OCI-M1 (cell line): ENCODE measurements around the gene LTF.

ENCODE experiments used
- DNase-seq: peaks from one replicate; lab custom pipeline; 2025; lab: John Stamatoyannopoulos, UW

LTF gene

DNA sequence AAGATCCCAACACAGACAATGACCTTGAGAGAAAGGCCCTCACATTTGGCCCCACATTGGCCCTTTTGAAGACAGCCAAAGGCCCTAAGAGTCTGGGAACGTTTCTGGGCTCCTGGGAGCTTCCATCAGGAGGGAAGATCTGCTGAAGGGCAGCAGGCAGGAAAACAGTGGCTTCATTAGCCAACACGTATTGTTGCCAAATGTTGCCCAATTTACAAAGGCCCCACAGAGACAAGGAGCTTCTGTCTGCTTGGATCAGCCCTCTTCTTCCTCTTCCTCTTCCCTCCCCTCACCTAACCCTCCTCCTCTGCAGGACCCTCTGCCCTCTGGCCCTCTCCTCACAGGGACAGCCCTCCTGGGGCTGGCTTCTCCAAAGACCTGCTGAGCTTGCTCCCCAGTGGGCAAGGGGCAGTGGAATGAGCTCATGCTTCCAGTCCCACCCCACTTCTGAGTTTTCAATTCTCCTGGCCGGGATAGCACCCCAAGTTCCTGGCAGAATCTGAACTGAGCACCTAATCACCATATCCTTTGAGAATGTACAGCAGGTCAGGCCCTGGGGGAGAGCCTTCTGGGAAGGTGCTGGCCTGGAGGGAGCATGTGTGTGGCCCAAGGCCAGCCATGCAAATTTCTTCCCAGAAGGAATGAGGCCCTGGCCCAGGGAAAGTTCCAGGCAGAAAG is 5.1 kb upstream of the LTF start:
- no peak for DNase-seq

DNA sequence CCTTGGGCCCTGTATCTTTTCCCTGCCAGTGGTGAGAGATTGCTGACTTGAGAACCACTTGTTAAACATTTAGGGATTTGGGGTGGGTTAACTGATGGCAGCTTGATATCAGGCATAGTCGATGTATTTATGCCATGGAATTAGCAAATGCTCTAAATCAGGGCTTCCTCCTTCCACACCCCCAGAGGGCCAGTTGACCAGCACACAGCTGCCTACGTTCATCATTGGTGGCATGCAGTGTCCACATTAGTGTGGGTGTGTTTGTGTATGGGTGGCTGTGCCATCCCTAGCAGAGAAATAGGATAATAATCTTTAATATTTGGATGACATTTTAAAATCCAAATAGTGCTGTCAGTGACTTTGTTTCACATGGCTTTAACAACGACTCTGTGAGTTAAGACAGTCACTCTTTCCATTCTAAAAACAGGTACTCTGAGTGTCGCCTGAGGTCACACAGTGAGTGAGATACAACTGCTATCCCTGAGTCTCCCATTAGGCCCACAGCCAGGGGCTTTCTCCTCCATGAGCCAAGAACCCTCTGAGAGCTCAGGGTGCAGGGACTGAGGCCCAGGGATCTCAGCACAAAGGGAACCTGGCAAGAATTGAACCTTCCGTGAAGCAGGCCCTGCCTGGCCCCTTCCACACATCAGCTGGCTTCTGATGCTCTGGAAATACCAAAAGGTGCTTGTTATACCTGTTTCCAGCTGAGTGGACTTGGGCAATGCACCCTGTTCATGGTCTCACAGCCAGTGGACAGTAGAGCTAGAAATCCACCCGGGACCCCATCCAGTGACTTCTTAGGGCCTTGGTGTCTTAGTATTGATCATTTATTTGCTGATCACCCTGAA is 4.3 kb upstream of the LTF start:
- DNase-seq: no peak

DNA sequence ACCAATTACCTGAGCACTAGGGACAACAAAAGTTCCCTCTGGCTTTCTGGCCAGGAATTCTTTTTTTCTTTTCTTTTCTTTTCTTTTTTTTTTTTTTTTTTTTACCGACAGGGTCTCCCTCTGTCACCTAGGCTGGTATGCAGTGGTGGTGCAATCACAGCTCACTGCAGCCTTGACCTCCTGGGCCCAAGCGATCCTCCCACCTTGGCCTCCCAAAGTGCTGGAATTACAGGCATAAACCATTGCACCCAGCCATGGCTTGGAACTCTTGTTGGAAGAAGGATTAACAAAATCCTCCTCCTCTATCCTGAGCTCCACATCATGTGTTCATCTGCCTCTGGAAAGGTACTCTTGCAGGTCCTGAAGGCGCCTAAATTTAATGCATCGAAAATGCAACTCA is 2.9 kb upstream of the LTF start:
- no peak for DNase-seq

DNA sequence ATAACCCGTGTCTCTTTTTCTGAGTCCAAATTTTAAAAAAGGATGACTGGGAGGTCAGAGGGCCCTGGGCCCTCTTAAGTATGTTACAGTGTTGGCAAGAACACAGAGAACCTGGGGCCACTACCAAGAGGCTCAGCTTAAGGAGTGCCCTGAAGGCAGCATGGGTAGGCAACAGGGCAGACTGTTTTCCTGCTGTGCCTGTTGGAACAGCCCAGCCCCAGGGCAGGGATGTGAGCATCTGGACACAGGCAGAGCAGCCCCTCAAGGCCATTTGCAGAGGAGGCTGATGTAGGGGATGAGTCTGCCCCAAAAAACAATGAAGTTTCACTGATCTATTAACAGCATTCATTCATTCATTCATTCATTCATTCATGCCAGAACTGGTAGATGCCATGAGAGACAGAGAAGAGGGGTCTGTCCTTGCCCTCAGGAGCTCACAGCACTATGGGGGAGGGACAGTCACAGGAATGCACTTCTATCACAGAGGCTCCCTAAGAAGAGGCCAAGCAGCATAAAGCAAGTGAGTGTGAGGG is 2.2 kb upstream of the LTF start:
- DNase-seq: no peak

DNA sequence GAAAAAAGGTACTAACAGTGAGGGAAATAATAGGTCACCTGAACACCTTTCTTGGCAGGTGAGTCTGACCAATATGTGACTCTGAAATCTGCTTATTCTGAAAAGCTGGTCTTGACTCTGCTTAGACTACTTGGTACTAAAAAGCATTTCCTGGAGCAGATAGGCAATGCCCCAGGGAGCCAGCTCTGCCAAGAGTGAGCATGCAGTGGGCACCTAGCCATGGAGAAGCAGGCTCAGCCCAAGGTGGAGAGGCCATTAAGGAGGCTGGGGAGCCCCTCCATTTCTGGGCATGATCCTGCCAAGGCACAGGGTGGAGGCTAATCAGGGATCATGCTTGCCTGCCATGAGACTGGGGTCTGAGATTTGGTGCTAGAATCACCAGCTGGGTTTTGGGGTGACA is 1.6 kb upstream of the LTF start:
- no peak for DNase-seq

DNA sequence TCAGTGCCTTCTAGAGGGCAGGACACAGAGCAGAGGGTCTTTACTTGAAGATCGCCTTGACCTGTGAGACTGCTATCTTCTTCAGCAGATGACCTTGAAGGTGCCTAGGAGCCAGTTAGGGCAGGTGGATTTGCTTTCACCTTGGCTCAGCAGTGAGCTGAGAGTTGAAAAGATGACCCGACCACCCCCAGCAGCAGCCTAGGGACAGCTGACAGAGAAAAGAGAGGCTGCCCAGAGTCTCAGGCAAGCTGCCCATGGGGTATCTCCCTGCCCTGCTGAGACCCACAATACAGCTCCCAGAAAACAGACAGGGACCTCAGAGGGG is 453 bp upstream of the LTF start:
- no peak for DNase-seq

DNA sequence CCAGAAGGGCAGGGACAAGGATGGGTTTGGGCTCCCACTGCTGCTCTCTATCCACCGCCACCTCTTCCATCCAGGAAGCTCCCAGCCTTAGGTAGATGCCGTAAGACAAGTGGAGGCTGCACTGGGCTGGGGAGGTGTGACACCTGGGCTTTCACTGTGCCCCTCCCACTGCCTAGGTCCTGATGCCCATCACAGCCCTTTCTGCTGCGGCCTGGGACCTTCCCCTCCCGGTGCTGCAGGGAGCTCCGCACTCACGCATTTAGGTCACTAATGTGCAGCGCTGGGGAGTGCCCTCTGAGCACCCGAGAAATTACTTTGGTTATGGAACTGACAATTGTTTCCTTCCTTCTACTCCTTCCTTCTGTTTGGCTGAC is 850 bp downstream of the LTF start:
- DNase-seq: no peak

DNA sequence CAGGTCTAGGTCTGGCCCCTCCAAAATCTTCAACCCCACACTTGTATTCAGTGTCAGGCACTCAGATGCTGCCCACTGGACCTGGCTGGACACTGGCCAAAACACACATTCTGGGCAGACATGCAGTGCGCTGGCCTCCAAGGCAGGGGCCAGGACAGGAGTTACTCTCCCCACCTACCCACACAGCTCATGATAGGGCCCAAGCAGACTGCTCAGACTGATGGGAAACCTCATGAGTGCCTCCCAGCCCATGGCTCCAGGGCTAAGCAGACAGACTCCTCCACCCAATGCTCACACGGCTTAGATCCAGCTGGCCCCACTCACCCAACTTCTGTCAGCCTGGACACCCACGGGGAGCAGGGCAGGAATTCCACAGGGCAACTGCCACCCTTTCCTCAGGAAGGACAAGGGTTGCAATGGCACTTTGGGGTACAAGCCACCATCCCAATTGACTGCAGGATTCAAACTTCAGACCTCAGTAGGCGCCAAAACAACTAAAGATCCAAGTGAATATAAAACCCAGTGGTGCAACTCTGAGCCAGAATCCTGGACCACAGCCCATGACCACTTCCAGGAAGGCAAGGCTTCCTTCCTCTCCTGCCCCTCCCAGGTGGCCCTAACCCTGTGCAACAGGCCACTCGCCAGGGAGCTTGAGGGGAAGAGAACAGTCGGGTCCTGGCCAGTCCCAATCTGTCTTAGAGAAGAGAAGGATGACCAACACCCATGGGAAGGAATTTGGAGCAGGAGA is 1.4 kb downstream of the LTF start:
- DNase-seq: no peak

DNA sequence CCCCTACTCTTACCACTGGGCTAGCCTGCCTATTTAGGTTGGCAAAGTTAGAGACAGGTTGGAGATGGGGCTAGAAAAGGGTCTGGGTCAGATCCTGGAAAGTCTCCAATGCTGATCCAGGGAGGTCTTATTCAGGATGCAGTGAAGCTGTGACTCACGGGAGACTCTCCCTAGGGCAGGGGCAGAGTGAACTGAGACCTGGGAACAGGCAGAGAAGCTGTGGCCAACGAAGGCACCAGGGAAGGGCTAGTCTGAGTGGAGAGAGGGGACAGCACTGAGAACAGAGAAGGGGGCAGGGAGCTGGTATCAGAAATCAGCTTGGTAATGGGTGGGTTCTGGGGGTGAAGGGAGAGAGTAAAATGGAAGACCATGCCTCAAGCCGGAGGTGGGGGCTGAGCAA is 2.2 kb downstream of the LTF start:
- DNase-seq: no peak

DNA sequence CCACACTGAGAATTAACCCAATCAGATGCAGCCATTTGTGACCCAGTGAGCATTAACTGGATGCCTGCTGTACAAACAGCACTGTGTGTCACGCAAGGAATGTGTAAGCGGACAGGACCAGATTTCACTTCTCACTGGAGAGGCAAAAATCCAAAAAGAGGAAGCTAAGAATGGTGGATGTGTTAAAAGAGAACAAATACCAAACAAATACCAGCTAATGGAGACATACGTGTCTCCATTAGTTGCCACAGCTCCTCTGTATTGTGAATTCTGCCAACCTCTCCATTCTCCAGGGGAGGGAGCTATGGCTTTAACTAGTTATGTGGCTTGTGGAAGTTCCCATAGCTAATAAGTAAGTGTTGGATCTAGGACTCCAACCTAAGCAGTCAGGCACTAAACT is 2.6 kb downstream of the LTF start:
- DNase-seq: no peak

DNA sequence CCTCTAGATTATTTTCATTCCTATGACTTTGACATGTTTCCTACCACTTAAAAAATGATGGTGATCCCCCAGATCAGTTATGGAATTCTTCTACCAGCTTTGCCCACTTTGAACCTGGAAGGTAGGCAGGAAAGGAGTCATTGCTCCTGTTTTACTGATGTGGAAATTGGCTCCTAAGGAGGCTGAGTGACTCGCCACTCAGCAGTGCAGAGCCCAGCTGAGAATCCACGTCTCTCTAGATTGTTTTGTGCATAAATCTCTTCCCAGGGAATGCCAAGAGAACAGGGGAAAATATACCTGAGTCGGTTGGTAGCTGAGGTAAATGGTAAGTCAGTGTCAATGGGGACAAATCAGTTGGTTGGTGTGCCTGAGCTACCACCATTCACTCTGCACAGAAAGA is 4.7 kb downstream of the LTF start:
- no peak for DNase-seq

DNA sequence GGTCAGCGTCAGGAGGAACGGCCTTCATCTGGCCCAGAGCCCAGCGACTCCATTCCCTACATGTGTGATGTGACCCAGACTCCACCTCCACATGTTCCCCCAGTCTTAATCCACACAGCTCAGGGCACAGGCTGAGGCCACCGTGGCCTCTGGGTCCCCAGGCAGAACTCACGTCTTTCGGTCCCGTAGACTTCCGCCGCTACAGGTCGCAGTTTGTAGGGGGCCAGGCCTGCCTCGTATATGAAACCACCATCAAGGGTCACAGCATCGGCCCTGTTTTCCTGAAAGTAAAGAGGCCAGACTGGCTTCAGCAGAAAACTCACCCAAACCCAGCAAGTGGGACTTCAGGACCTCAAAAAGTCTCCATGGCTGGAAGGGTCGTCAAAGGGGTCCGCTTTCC is 8.6 kb downstream of the LTF start:
- no peak for DNase-seq

DNA sequence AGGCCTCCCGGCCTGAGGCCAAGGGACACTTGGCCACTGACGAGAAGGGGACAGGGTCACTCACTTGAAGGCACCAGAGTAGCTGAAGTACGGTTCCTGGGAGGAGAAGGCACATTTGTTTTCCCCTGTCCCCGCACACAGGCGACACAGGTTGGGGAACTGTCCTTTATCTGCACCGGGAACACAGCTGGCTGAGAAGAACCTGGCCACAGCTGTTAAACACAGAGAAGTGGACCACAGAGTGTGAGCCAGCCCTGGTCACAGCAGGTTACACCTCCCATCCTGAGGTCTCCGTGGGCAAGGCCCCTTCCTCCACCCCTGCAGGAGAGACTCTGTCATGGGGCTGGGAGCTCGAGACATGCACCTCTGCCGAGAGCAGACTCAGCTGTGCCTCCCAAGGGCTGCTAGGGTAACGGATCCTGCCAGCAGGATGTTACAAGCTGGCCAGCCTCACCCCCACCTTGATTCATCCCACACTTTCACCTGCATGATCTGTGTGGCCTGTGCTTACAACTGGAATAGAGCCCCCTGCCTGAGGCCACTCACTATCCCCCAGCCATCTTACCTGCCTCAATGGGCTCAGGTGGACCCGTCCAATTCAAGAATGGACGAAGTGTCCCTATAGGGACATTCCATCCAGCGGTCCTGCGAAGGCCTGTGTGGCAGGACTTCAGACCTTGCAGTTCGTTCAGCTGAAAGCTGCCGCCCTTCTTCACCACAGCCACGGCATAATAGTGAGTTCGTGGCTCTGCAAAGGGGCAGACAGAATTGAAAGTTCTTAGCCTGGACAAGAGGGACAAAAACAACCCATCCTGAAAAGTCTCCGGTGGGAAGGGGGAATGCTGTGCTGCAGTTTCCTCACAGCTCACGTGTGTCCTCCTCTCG is 9.2 kb downstream of the LTF start:
- no peak for DNase-seq

DNA sequence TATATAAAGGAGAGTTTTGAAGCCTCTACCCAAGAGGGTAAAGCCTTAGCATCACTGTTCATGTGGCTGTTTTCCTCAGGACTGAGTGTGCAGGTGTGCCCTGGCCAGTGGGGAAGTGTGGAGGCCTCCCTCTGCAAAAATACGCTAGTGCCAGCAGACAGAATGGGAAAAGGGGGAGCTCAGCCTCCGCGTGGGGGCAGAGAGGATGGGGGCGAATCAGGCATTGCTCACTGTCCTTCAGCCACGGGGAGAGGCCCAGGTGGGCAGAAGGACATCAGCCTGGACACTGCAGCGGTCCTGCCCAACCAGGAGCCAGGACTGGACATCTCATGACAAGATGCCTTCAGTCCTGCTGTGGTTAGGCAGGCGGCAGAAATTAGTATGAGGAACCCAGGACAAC is 10.1 kb downstream of the LTF start:
- no peak for DNase-seq

DNA sequence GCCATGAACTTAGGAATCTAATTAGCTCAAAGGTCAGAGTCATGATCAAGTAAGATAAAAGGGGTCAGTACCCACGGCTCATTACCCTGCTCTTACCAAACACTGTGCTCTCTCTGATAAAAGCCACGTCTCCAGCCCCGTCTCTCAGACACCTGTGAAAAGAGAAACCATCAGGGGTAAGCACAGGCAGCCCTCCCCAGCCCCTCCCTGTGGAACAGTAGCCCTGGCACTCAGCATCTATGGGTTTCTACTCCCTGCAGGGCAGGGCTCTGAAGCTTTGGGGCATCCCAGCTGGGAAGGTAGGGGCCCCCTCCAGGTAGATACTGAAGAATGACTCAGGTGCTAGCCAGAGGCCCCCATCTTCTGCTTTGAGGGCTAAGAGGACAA is 10.5 kb downstream of the LTF start:
- no peak for DNase-seq

DNA sequence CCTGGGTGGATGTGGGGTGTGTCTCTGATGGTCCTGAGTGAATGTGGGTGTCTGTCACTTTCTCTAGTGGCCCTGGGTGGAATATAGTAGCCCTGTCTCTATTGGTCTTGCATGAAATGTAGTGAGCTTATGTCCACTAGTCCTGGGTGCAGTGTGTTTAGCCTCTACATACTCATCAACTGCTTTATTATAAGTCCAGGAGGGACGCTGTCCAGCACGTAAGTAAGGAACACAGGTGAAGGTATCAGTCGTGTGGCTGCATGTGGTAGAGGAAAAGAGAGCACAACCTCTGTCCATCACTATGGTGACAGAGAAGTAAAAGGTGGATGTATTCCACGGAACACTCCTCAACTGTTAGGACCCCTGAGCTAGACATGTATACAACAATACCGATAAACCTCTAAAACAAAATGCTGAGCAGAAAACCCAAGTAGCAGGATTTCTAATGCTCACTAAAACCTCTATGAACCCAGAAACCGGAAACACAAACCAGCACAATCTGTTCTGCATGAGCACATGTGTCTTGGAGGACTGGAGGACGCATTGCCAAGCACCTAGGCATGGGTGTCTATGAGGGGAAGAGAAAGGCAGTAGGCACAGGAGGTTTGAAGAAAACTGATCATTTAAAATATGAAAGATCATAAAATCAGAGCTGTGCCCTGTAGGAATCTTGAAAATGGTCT is 11.0 kb downstream of the LTF start:
- no peak for DNase-seq

DNA sequence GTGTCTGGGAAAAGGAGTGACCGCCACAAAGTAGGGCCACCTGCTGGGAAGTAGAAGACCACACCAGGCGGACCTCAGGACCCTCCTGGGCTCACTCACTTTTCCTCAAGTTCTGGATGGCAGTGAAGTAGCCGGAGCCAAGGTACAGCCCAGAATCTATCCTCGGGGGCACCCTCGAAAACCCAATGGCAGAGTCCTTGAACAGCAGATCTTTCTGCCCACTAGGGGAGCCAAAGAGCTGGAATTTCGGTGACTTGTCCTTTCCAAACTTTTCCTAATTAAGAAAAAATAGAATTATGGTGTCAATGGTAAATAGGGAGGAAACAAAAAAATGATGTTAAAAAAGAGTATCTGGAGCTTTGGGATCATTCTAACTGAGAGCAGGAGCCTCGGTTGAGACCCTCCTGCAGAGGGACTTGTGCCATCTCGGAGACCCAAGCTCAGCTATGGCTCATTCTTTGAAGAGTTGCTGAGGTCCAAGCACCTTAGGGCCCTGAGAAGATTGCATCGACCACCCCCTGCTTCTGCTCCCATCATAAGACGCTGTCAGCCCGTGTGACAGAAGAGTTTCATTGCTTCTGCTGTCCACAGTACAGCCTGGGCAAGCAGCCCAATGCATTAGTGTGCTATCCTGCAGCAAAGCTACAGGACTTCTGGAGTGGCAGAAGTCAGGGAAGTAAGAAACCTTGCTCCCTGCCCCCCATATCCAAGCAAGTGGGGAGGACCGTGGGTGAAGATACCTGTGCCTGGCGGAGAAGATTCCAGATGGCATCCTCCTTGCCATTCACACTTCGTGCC is 14.8 kb downstream of the LTF start:
- peak; percentile 42 for DNase-seq

DNA sequence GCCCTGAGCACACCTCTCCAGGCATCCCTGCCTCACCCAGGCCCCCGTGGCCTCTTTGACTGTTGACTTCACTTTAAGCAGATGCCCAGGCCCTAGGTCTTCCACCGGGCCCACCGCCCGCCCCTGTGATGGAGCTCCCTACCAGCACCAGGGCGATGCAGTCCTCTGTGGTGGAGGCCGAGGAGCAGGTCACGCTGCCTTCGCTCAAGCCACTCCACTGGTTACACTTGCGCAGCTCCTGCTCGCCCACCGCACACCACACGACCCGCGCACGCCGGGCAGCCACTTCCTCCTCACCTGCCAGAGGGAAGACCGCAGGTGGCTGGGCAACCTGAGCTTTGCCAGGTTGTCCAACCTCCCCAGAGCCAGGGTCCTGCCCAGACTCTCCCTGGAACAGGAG is 16.0 kb downstream of the LTF start:
- no peak for DNase-seq

DNA sequence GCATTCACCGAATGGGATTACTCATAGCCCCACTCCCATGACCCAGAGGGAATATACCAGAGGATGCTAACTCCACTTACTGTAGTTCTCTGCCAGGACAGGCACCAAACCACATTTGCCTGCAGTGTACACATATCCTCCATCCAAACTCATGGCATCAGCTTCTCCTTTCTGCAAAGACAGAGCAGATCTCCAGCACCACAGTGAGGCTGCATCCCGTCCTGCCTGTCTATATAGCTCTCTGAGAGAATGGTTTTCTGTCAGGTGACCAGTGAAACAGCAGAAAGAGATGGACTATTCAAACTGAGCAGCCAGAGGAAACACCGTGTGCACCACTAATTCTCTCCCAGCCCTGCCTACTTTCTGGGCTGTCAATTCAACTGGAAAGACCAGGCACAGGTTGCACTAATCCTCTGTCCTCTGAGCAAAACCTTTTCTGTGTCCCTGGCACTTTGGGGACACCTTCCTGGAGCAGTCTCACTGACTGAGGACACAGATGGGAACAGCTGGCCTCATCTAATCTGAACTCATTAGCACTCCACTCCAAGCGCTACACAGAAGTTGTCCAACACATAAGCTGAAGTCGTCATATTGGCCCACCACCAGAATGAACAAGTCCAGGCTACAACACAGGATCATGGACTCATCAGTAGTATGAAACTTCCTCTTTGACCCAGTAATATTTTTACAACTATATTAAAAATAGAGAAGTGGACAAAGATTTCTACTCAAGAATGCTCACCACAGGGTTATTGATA is 17.3 kb downstream of the LTF start:
- DNase-seq: peak; percentile 50
